PC-3 (cell line): Measurements from ENCODE around the gene MXRA7. TPM values are rescaled to one million over a fixed set of nuclear protein-coding genes. Genes with fewer than 3 reads are reported as not detected.

Source experiments
- ATAC-seq: fragments of 200-7000 bp; cut with Tn5 transposase; 2 replicates; pipeline ENCODE4 v1.9.1; 2020; ENCODE audit warnings: mild to moderate bottlenecking, moderate library complexity
- BruUV-seq: library from RNA; stranded (reverse); fragments of 400-500 nt; replicated peaks from 2 replicates; lab custom pipeline; 2021; lab: Mats Ljungman, UMichigan
- CTCF ChIA-PET: fragments of 300-600 bp; sonication (Branson Sonifier 250); formaldehyde crosslinking; loops from one replicate; lab custom pipeline; 2022; ENCODE audit warnings: antibody characterized with exemption; lab: Charles Lee
- POLR2A ChIA-PET: fragments of 300-600 bp; sonication (Branson Sonifier 250); formaldehyde crosslinking; loops from one replicate; lab custom pipeline; 2022; ENCODE audit warnings: antibody characterized with exemption; ENCODE audit not compliant: unreplicated experiment; lab: Charles Lee
- DNase-seq: peaks from one replicate; pipeline ENCODE4 v3.0.0-alpha.2; 2015
- H2AFZ ChIP-seq: fragments of 300-600 bp; sonication (generic); 2 replicates; pipeline ENCODE4 v1.6.0; 2016; ENCODE audit warnings: antibody characterized with exemption, low read length
- H3F3A ChIP-seq: fragments of 300-600 bp; sonication (generic); one replicate; pipeline ENCODE4 v1.6.0; 2017; ENCODE audit warnings: antibody characterized with exemption, low read length, control low read depth, mild to moderate bottlenecking; ENCODE audit not compliant: unreplicated experiment
- H3K27ac ChIP-seq: fragments of 300-600 bp; sonication (generic); 2 replicates; pipeline ENCODE4 v1.5.1; 2016; ENCODE audit warnings: mild to moderate bottlenecking, low read length
- H3K27me3 ChIP-seq: fragments of 300-600 bp; sonication (generic); 2 replicates; pipeline ENCODE4 v1.6.1; 2016; ENCODE audit warnings: low read length, mixed read lengths
- H3K36me3 ChIP-seq: fragments of 300-600 bp; sonication (generic); 2 replicates; pipeline ENCODE4 v1.6.1; 2016; ENCODE audit warnings: low read depth, mixed run types, low read length, mixed read lengths
- H3K4me1 ChIP-seq: fragments of 300-600 bp; sonication (generic); 2 replicates; pipeline ENCODE4 v1.5.1; 2016; ENCODE audit warnings: low read length; ENCODE audit not compliant: insufficient read depth
- H3K4me2 ChIP-seq: fragments of 300-600 bp; sonication (generic); 2 replicates; pipeline ENCODE4 v1.6.0; 2016; ENCODE audit warnings: low read length
- H3K4me3 ChIP-seq: fragments of 300-600 bp; sonication (generic); 2 replicates; pipeline ENCODE4 v1.5.1; 2016; ENCODE audit warnings: mild to moderate bottlenecking, low read length, mixed read lengths
- H3K79me2 ChIP-seq: fragments of 300-600 bp; sonication (generic); 2 replicates; pipeline ENCODE4 v1.6.1; 2017; ENCODE audit warnings: low read length, mixed read lengths
- H3K9ac ChIP-seq: fragments of 300-600 bp; sonication (generic); 2 replicates; pipeline ENCODE4 v1.6.0; 2016; ENCODE audit warnings: mild to moderate bottlenecking, low read length
- H3K9me2 ChIP-seq: fragments of 300-600 bp; sonication (generic); replicated peaks from 2 replicates; pipeline ENCODE4 v1.6.1; 2016; ENCODE audit warnings: mixed run types, low read length, mixed read lengths
- H3K9me3 ChIP-seq: fragments of 300-600 bp; sonication (generic); 2 replicates; pipeline ENCODE4 v1.6.1; 2016; ENCODE audit warnings: low read length, mixed read lengths
- H4K20me1 ChIP-seq: fragments of 300-600 bp; sonication (generic); 2 replicates; pipeline ENCODE4 v1.6.1; 2016; ENCODE audit warnings: low read length, mixed read lengths
- EZH2 ChIP-seq: fragments of 300-600 bp; sonication (generic); IDR thresholded peaks from one replicate; pipeline ENCODE4 v1.6.1; 2017; ENCODE audit warnings: antibody characterized with exemption, mild to moderate bottlenecking, low read length; ENCODE audit not compliant: unreplicated experiment
- EZH2phosphoT487 ChIP-seq: fragments of 300-600 bp; sonication (generic); IDR thresholded peaks from 2 replicates; pipeline ENCODE4 v1.6.1; 2018; ENCODE audit warnings: mild to moderate bottlenecking, antibody characterized with exemption, low read length, borderline replicate concordance
- intact Hi-C: fragments of 100-400 bp; cut with micrococcal nuclease; formaldehyde crosslinking; loops from 2 replicates; pipeline ENCODE4 v1.9.0; 2023
- total RNA-seq: library from RNA; depleted of rRNA; stranded (reverse); fragments of >200 nt; gene quantifications from 2 replicates; pipeline ENCODE4 v1.2.3, GENCODE V29; 2014
- TF ChIP-seq, protein P1 (sequence below): fragments of 300-600 bp; sonication (generic); conservative IDR thresholded peaks from 2 replicates; pipeline ENCODE4 v1.5.1; 2017; ENCODE audit warnings: antibody characterized with exemption, low read depth, mild to moderate bottlenecking, low read length

Gene MXRA7
- total RNA-seq, 1 experiment from 2014 or later: 98.3 TPM

DNA sequence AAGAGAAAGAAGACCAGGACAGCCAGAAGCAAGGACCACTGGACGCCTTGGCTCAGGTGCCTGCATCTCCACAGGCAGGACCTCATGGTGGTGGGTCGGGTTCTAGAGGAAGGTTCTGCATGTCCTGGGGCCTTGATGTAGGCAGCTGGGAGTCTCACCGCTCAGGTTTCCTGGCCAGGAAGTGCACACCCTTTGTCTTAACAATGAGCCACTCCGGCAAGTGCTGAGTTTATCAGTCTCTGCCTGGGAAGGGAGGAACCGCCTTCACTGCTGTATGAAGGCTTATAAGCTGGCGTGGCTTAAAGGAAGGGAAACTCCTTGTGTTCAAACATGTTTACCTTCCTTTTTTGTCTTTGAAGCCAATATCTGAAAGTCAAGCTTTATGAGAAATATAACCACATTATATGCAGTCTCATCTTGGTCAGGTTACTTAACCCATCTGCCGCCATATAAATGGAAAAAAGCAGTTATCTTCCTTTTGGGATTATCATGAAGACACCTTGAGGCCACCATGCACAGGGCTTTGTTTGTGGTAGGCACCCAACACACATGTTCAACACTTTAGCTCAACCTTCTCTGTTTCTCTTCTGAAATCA, 67.1 kb downstream of the MXRA7 start, which contains the start of gene ST6GALNAC1:
Gene ST6GALNAC1, minus strand, starts transcription at position 205 of the 596 bp plus-strand sequence. Its CDS starts 119 bp downstream, at position 86.
- Histone ChIP-seq H2AFZ (peak within 1 kb of the TSS; percentile 30), H3F3A (no peaks in the 10 kb centered on the region), H3K36me3 (no peaks in the 10 kb centered on the region), H3K4me1 (peaks cover 28% of the 10 kb centered on the region), H3K27me3 (no peaks in the 10 kb centered on the region), H3K4me2 (peak within 1 kb of the TSS; percentile 7; the same call in 1 of the 2 replicates), H3K9me2 (no peaks in the 10 kb centered on the region), H3K9me3 (no peaks in the 10 kb centered on the region), H3K9ac (no peak within 1 kb of the TSS), H3K79me2 (no peaks in the 10 kb centered on the region), H3K4me3 (no peak within 1 kb of the TSS), H4K20me1 (no peaks in the 10 kb centered on the region), H3K27ac (peak within 1 kb of the TSS; percentile 31)
- peak; percentile 65 for DNase-seq
- TF ChIP-seq, protein P1, sequence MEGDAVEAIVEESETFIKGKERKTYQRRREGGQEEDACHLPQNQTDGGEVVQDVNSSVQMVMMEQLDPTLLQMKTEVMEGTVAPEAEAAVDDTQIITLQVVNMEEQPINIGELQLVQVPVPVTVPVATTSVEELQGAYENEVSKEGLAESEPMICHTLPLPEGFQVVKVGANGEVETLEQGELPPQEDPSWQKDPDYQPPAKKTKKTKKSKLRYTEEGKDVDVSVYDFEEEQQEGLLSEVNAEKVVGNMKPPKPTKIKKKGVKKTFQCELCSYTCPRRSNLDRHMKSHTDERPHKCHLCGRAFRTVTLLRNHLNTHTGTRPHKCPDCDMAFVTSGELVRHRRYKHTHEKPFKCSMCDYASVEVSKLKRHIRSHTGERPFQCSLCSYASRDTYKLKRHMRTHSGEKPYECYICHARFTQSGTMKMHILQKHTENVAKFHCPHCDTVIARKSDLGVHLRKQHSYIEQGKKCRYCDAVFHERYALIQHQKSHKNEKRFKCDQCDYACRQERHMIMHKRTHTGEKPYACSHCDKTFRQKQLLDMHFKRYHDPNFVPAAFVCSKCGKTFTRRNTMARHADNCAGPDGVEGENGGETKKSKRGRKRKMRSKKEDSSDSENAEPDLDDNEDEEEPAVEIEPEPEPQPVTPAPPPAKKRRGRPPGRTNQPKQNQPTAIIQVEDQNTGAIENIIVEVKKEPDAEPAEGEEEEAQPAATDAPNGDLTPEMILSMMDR: no peak
- TF ChIP-seq EZH2: no peak
- TF ChIP-seq EZH2phosphoT487: no peak
- intact Hi-C loops: loop anchor here (10.0 kb wide), 1 partner anchor 71 kb away; the partner anchor contains the start of gene MXRA7
- peak; percentile 86 for ATAC-seq
- CTCF ChIA-PET: no interaction called here
- BruUV-seq: no TSS peak
- POLR2A ChIA-PET: interaction anchor here (0.7 kb wide), 1 partner anchor 51 kb away, joined by 4 read pairs; no protein-coding TSS in a partner anchor

DNA sequence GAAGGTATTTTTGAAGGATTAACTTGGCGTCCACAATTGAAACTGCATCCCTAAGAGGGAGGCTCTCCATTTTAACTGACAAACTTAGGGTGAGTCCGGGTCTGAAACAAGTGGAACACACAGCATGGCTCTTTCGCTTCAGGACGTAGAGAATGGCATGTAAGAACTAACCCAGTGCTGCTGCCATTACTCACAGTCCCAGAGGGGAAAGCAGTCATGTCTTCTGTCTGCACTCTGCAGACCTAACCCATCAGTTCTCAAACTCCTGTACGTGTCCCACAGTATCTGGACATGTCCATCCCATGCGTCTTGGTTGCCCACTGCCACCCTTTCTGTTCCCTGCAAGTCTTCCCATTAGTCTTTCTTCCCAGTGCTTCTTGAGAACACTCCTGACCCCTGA, 67.8 kb downstream of the MXRA7 start:
- no peak overlapping the region for H3K4me3 ChIP-seq
- CTCF ChIA-PET: no interaction called here
- H4K20me1 ChIP-seq: no peaks in the 10 kb centered on the region
- H3K9me3 ChIP-seq: no peaks in the 10 kb centered on the region
- TF ChIP-seq EZH2phosphoT487 (no peak), EZH2 (no peak)
- TF ChIP-seq, protein P1: no peak
- H3K27ac ChIP-seq: peak overlapping the region; percentile 31
- no peaks in the 10 kb centered on the region for H3K27me3 ChIP-seq
- H3K36me3 ChIP-seq: no peaks in the 10 kb centered on the region
- no peak for ATAC-seq
- DNase-seq: no peak
- POLR2A ChIA-PET: no interaction called here
- peak overlapping the region; percentile 30 for H2AFZ ChIP-seq
- TSS peak; percentile 55 for BruUV-seq
- no peaks in the 10 kb centered on the region for H3K9me2 ChIP-seq
- no peaks in the 10 kb centered on the region for H3F3A ChIP-seq
- H3K79me2 ChIP-seq: no peaks in the 10 kb centered on the region
- H3K4me2 ChIP-seq: peak overlapping the region; percentile 7; the same call in 1 of the 2 replicates
- intact Hi-C loops: loop anchor here (10.0 kb wide), 1 partner anchor 72 kb away; the partner anchor contains the start of gene MXRA7
- no peak overlapping the region for H3K9ac ChIP-seq
- H3K4me1 ChIP-seq: peaks cover 28% of the 10 kb centered on the region

DNA sequence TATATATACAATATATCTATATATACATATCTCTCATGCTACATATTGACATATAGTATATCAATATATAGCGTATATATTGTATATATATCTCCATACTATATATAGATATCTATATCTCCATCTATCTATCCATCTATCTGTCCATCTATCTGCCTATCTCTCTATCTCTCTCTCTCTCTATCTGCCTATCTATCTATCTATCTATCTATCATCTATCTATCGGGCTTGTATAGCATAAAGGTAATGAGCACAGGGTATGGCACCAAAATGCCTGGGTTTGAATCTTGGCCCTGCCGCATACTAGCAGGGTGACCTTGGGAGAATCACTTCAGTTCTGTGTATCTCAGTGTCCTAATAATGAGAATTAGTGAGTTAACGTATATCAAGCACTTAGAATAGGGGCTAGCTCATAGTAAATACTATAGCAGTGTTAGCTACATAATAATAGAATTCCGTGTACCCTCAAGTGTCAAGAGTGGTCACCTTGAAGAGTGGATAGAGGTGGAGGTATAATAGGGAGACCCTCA, 68.7 kb downstream of the MXRA7 start:
- no peak overlapping the region for H3K27ac ChIP-seq
- CTCF ChIA-PET: no interaction called here
- no peaks in the 10 kb centered on the region for H3F3A ChIP-seq
- H3K79me2 ChIP-seq: no peaks in the 10 kb centered on the region
- ATAC-seq (no peak), DNase-seq (no peak)
- no peaks in the 10 kb centered on the region for H4K20me1 ChIP-seq
- no peak overlapping the region for H2AFZ ChIP-seq
- TF ChIP-seq EZH2 (no peak), EZH2phosphoT487 (no peak)
- TF ChIP-seq, protein P1: no peak
- no peak overlapping the region for H3K9ac ChIP-seq
- H3K27me3 ChIP-seq: no peaks in the 10 kb centered on the region
- H3K4me1 ChIP-seq: peaks cover 28% of the 10 kb centered on the region
- intact Hi-C loops: loop anchor here (10.0 kb wide), 1 partner anchor 73 kb away; the partner anchor contains the start of gene MXRA7
- no TSS peak for BruUV-seq
- H3K9me3 ChIP-seq: no peaks in the 10 kb centered on the region
- POLR2A ChIA-PET: no interaction called here
- no peak overlapping the region for H3K4me2 ChIP-seq
- H3K36me3 ChIP-seq: no peaks in the 10 kb centered on the region
- no peaks in the 10 kb centered on the region for H3K9me2 ChIP-seq
- no peak overlapping the region for H3K4me3 ChIP-seq
